Loucy (cell line): ENCODE data around the gene SLC7A9.

Source experiments
- CTCF ChIP-seq: fragments of 200-600 bp; sonication (generic); conservative IDR thresholded peaks from 2 replicates; pipeline ENCODE4 v1.5.1; 2014; ENCODE audit warnings: mild to moderate bottlenecking, antibody characterized with exemption, low read length
- EZH2phosphoT487 ChIP-seq: fragments of 200-600 bp; IDR thresholded peaks from 2 replicates; pipeline ENCODE4 v1.6.1; 2018; ENCODE audit warnings: antibody characterized with exemption, mild to moderate bottlenecking, moderate library complexity, borderline replicate concordance

DNA sequence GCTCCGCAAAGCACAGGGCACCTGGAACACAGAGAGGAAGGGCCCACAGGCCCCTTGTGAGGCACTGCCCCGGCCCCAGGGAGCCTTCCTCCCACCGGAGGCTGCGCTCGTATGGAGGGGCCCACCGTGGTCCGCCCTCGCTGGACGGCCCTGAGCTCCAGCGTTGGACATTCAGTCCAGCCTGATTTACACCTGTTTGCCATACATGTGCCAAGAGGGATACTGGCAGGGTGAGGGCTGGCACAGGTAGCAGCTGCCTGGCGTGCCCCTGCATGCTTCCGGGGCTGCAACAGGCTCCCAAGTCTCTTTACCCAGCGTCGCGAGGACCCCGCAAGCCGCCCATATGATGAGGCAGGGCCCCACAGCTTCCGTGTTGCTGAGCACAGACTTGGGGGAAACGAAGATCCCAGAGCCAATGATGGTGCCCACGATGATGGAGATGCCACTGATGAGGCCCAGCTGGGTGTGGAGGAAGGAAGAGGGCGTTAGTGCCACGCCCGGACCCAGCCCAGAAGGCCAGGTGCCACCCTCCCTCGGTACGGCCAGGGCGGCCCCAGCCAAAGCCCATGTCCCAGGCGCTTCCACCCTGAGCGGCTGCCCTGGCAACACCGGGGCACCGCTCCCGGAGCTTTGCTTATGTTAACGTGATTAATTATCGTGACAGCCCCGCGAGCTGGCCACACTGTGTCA, 5.1 kb downstream of the SLC7A9 start:
- TF ChIP-seq CTCF (no peak), EZH2phosphoT487 (no peak)
